ENCODE measurements around the gene GRM3.

The GRM3 gene

DNA sequence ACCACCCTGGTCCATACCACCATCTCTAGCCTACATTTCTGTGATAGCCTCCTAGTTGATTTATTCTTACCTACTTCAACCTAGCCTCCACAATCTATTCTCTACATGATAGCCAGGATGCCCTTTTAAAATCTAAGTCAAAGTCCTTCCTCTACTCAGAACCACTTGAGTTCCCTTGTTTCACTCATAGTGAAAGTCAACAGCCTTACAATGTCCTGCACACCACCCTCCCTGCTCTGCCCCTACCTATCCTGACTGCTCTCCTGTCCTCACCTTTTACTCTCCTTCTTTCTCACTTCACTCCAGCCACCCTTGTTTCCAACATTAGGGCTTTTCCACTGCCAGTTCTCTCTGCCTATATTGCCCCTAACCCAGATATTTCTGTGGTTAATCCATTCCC is 146.7 kb downstream of the GRM3 start:
- DNase-seq = no peak

GRCh38 chr7:86792260-86792659 is 148.6 kb downstream of the GRM3 start:
- no peak for DNase-seq

DNA sequence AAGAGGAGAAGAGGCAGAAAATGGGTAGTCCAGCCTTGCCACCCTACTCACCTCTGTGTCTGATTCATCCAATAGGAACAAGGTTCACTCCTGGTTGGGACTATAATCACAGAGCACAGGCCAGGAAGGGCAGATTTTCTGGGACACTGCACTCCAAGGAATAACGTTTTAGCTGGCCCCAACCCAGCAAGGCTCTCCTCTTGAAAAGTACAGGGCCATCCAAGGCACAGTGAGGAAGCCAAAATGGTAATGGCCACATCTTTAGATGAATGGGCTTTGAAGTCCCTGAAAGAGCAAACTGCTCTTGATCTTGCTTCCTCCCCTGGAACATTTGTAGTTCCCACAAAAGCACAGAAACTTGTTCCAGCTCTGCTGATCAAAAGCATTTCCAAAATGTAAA is 149.4 kb downstream of the GRM3 start:
- no peak for DNase-seq

DNA sequence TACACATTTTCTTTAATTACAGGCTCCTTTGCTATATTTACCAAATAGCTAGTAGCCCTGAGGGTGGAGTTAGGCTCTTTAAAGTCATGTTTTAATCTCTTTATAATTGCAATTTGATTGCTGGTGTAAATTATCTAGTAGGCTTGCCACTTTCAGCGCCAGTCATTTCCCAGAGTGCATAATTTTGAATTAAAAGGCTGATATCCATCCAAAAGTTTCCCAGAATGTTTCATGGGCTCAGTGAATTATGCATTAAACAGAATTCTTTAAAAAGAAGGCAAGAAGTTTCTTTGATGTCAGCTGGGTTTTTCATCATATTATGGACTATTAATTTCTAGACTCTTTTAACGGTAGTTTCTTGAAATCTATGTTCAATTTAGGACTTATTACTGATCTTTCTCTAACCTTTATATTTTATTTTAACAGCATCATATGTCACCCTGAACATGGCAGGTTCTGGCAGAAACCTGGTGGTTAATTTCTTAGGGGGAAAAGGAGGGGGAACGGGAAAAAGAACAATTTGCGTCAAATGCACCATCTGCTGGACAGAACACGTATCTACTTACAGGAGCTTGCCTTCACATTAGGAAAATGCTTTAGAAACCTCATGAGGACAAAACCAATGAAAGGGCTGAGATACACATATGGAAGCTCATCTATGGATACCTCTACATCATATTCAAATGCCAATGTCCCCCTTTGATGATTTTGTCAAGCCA is 171.1 kb downstream of the GRM3 start:
- no peak for DNase-seq

- no peak for DNase-seq
These were observed 171.8 kb downstream of the GRM3 start for GRCh38 chr7:86815556-86815955.

- no peak for DNase-seq
These were observed 175.2 kb downstream of the GRM3 start for GRCh38 chr7:86818903-86819302.

- DNase-seq = no peak
These were observed 180.1 kb downstream of the GRM3 start for GRCh38 chr7:86823769-86824168.

DNA sequence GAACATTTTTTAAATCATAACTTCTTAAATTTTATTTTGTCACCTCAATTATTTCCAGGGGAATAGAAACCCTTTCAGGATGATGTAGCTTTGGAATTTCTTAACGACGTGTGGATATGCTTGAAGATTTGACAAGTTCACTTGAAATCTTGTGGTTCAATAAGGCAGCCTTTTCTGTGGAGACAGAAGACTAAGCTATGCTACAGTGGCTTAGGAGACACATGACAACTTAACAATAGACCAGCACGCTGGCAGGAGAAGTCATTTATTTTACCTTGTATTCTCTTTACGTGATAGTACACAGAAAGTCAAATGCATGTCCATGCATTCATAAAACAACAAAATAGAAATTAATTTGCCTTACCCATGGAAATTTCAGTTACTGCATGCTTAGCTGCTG is 181.6 kb downstream of the GRM3 start:
- no peak for DNase-seq

DNA sequence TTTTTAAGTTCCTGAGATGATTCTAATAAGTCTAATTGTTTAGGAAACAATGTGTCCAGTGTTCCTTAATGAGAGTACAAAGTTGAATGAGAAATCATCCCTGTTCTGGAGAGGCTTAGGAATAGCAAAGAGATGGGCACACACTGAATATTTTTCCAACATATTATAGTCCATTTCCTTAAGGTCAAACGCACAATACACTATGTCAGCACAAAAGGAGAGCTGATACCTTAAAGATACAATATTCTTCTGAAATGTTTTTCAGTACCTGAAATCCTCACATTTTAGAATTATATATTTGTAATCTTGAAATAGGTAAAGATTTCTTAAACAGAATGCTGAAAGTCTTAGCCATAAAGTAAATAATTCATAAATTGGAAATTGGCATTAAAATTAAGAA is 183.2 kb downstream of the GRM3 start:
- no peak for DNase-seq

GRCh38 chr7:86833360-86833759 is 189.7 kb downstream of the GRM3 start:
- DNase-seq = no peak

GRCh38 chr7:86837235-86837634 is 193.5 kb downstream of the GRM3 start:
- no peak for DNase-seq

DNA sequence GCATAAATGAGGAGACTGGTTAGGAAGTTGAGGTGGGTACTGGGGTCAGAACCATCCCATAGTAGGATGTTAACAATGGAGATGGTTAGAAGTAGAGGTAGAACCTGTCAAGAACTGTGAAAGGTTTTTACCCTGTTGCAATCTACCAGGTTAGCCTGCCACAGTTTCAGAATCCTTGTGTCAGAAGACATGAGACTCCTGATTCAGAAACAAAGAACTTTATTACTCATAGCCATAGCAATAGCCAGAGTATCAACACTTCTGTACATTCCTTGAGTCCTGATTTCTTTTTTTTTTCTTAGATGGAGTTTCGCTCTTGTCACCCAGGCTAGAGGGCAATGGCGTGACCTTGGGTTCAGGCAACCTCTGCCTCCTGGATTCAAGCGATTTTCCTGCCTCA is 200.9 kb downstream of the GRM3 start:
- DNase-seq = no peak

DNA sequence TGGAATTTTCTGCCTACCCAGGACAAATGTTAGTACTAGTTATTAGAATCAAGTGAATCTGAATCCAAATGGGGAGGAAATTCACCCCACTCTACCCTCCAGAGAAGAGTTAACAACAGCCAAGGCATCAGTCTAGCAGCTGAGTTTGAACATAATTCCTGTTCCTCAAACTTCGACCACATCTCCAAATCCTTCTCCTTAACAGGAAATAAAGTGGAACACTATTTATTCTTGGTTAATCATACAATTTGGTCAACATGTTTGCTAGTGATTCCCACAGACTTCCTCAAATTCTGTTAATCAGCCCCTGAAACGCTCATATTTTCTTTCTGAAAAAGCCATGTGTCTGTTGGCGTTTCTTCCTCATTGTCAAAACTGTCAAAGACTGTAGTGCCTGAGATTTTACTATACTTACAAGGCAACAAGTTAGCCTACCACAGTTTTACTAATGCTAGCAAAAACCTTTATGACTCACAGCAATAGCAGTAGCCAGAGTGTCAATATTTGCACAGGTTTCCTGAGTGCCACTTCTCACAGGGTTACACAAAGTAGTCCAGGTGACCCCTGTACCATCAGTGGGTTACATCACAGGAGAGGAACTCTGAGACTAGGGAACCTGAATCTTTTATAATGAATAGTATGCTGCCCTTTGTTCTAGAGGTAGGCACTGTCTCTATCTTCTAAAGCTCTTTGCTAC is 202.9 kb downstream of the GRM3 start:
- no peak for DNase-seq

DNA sequence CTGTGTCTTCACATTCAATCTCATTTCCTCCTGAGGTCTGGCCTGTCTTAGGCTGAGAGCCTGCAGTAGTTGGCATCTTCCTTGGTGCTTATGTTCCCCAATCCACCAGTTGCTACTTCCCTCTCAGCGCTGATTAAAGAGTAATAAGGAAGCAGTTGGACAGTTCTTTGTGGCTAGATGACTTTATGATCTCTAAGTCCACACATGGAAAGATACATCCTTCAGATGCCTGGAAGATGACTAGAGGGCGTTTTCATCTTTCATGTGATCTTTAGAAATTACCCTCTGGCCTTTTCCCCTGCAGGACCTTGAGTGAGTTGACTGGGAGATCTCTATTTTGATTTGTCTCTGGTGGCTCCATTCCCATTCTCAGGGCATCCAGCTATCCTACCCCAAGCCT is 204.5 kb downstream of the GRM3 start:
- no peak for DNase-seq

GRCh38 chr7:86851566-86851965 is 207.9 kb downstream of the GRM3 start:
- no peak for DNase-seq

DNA sequence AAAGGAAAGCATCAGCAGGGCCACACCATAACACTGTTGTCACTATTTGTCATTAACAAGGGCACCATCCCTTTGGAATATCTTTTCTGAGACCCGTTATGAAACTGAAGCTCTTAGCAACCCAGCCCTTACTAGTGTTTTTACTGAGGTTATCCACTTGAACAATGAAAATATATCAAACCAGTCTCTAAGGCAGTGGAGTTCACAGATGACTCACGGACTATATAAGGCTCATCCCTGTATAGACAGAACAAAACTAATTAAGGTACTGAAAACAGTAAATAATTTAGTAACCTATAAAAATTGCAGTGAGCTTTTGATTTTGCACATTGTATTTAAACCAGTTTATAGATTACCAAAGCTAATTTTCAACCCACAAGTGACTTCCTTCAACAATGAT is 219.7 kb downstream of the GRM3 start:
- no peak for DNase-seq

- no peak for DNase-seq
These were observed 223.6 kb downstream of the GRM3 start for GRCh38 chr7:86867163-86867762.

- DNase-seq = no peak
These were observed 232.4 kb downstream of the GRM3 start for GRCh38 chr7:86876146-86876545.

GRCh38 chr7:86884152-86884551 is 240.4 kb downstream of the GRM3 start:
- DNase-seq = no peak

DNA sequence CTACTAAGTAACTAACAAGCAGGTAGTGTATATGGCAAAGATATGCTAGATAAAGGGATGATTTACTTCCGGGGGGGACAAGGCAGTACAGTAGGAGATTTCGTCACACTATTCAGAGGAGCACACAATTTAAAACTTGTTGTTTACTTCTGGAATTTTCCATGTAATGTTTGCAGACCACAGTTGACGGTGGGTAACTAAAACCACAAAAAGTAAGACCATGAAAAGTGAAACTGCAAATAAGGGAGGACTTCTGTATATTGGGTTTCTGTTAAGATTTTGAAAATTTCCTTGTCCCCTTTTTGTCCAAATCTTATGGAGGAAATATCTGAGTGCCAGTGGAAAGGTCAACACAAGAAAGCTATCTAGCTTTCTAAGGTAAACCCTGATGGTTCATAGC is 245.8 kb downstream of the GRM3 start:
- no peak for DNase-seq

DNA sequence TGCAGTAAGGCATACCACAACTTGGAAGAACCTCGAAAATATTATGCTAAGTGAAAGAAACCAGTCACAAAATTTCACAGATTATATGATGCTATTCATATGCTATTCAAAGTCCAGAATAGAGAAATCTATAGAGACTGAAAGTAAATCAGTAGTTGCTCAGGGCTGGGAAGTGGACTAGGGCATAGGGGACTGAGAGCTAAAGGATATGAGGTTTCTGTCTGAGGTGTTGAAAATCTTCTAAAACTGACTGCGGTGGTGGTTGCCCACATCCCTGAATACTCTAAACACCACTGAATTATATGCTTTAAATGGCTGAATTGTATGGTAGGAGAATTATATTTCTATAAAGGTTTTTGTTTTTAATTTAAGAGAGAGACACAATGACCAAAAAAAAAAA is 254.5 kb downstream of the GRM3 start:
- DNase-seq = no peak

DNA sequence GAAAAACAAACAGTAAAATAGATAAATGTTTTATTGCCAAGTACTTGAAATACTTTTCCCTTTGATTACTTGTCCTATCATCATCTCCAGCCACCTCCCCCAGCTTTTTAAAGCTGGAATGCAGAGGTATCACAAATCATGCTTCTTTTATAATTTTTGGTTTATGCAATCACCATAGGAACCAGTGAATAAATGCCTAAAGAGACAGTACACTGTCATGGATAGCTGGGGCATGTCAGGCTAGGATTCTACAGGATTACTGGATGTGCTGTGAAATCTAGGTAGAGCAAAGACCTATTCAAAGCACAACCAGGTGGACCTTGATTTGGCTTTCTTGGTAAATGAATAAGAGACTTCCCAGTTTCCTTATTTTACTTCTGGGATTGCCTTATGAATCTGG is 257.2 kb downstream of the GRM3 start:
- no peak for DNase-seq

GRCh38 chr7:86904949-86905834 is 261.5 kb downstream of the GRM3 start:
- DNase-seq = no peak

All from CD4-positive, alpha-beta T cell treated with Interleukin-4 for 4 hours (primary cell).